SH-SY5Y (cell line): ENCODE results near the gene LMCD1.

Source experiments
- GATA2 ChIP-seq: IDR thresholded peaks from 2 replicates; pipeline ENCODE4 v1.6.1; 2011; ENCODE audit warnings: mild to moderate bottlenecking, low read depth, low read length
- GATA3 ChIP-seq: IDR thresholded peaks from 2 replicates; pipeline ENCODE4 v1.6.1; 2011; ENCODE audit warnings: low read depth, mild to moderate bottlenecking, low read length, moderate library complexity

DNA sequence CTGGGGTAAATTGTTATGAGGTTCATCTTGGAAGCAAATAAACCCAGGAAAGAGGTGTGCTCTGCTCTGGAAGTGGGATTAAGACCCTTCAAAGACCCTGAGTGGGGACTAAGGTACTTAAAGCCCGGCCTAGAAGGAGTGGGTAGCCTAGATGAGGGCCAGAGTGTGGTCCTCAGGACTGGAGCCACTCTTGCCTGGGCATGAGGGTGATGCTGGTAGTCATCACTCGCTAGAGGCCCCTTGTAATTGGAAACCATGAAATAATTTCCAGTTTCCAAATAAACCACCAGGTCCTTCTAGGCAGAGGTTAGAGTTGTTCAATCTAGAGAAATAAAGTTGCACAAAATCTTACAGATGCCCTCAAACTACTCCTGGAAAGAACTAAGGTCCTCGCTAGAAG is 15.2 kb upstream of the LMCD1 start:
- TF ChIP-seq GATA2 (no peak), GATA3 (no peak)
